Nephron (organoid): Measurements from ENCODE around the gene CRISPLD2.
"Not testable (repeated sequence)": the region's sequence is repeated elsewhere in the genome, so short reads cannot be mapped to it uniquely, and the experiment has no call there.

ENCODE experiments used
- H3K27ac Mint-ChIP-seq, 3 experiments: 2 replicates each; pipeline ENCODE4 v1.8.0; 2020; ENCODE audit warnings: mixed read lengths in 3 of 3, mild to moderate bottlenecking in 2 of 3, moderate library complexity in 1 of 3
- H3K27me3 Mint-ChIP-seq: 2 replicates; pipeline ENCODE4 v1.8.0; 2021; ENCODE audit warnings: low read depth, mild to moderate bottlenecking, moderate library complexity, mixed read lengths
- H3K36me3 Mint-ChIP-seq: 2 replicates; pipeline ENCODE4 v1.8.0; 2020; ENCODE audit warnings: low read depth, mixed read lengths
- H3K4me1 Mint-ChIP-seq: 2 replicates; pipeline ENCODE4 v1.8.0; 2020; ENCODE audit warnings: mixed read lengths
- H3K4me3 Mint-ChIP-seq, 3 experiments: 2 replicates each; pipeline ENCODE4 v1.8.0; 2020; ENCODE audit warnings: mild to moderate bottlenecking in 3 of 3, mixed read lengths in 3 of 3, moderate library complexity in 2 of 3
- H3K9me3 Mint-ChIP-seq: 2 replicates; pipeline ENCODE4 v1.8.0; 2020; ENCODE audit warnings: mixed read lengths
- CTCF ChIP-seq, 3 experiments: fragments of 200-600 bp; sonication (generic); IDR thresholded peaks; one replicate each; pipeline ENCODE4 v1.5.0; 2021; ENCODE audit warnings: antibody characterized with exemption in 3 of 3; ENCODE audit not compliant: unreplicated experiment in 3 of 3

CRISPLD2 gene

GRCh38 chr16:84933774-84934631 lies 114.2 kb downstream of the CRISPLD2 start:
- H3K27me3 Mint-ChIP-seq = peaks cover 14% of the 10 kb centered on the region
- H3K4me1 Mint-ChIP-seq = peaks cover 35% of the 10 kb centered on the region
- TF ChIP-seq CTCF (IDR thresholded peaks at IDR 0.05; ENCODE audit: unreplicated experiment in 3 of 3) = no peak
- no peaks in the 10 kb centered on the region for H3K36me3 Mint-ChIP-seq
- H3K4me3 Mint-ChIP-seq = no peak overlapping the region
- no peaks in the 10 kb centered on the region for H3K9me3 Mint-ChIP-seq
- H3K27ac Mint-ChIP-seq = peak overlapping the region in 2 of 3 experiments; percentile 29

GRCh38 chr16:84937196-84938005 lies 117.6 kb downstream of the CRISPLD2 start:
- H3K4me1 Mint-ChIP-seq = peaks cover 34% of the 10 kb centered on the region
- H3K4me3 Mint-ChIP-seq = no peak overlapping the region

GRCh38 chr16:84938616-84939015 lies 118.8 kb downstream of the CRISPLD2 start:
- H3K4me1 Mint-ChIP-seq = peaks cover 28% of the 10 kb centered on the region
- peaks cover 11% of the 10 kb centered on the region for H3K27me3 Mint-ChIP-seq
- not testable (repeated sequence) for H3K36me3 Mint-ChIP-seq, H3K27ac Mint-ChIP-seq, H3K9me3 Mint-ChIP-seq, H3K4me3 Mint-ChIP-seq

More at GRCh38 chr16:84937196-84938005, 117.6 kb downstream of the CRISPLD2 start:
- TF ChIP-seq CTCF (IDR thresholded peaks at IDR 0.05; ENCODE audit: unreplicated experiment in 3 of 3) = no peak
- Mint-ChIP-seq H3K27ac (peak overlapping the region in 2 of 3 experiments; percentile 57 to 76), H3K36me3 (no peaks in the 10 kb centered on the region), H3K9me3 (no peaks in the 10 kb centered on the region), H3K27me3 (peaks cover 12% of the 10 kb centered on the region)

GRCh38 chr16:84940670-84941551 lies 121.1 kb downstream of the CRISPLD2 start:
- Mint-ChIP-seq H3K36me3 (no peaks in the 10 kb centered on the region), H3K9me3 (peaks cover 6% of the 10 kb centered on the region), H3K27ac (peak overlapping the region in 2 of 3 experiments; percentile 58 to 60), H3K4me3 (no peak overlapping the region), H3K27me3 (peaks cover 11% of the 10 kb centered on the region), H3K4me1 (peaks cover 23% of the 10 kb centered on the region)
- no peak for TF ChIP-seq CTCF (IDR thresholded peaks at IDR 0.05; ENCODE audit: unreplicated experiment in 3 of 3)

- H3K27ac Mint-ChIP-seq = peak overlapping the region in 1 of 3 experiments; percentile 35
- peaks cover 9% of the 10 kb centered on the region for H3K9me3 Mint-ChIP-seq
- TF ChIP-seq CTCF (IDR thresholded peaks at IDR 0.05; ENCODE audit: unreplicated experiment in 3 of 3) = no peak
- peaks cover 15% of the 10 kb centered on the region for H3K27me3 Mint-ChIP-seq
- no peaks in the 10 kb centered on the region for H3K36me3 Mint-ChIP-seq
- no peak overlapping the region for H3K4me3 Mint-ChIP-seq
- H3K4me1 Mint-ChIP-seq = peaks cover 27% of the 10 kb centered on the region
These were observed 122.1 kb downstream of the CRISPLD2 start for GRCh38 chr16:84941921-84942320.
